UCSD-AML1 (cell line): ENCODE data around the gene GFOD1.
"Not testable (repeated sequence)": the region's sequence is repeated elsewhere in the genome, so short reads cannot be mapped to it uniquely, and the experiment has no call there.

Source experiments
- DNase-seq: peaks from one replicate; lab custom pipeline; 2025; ENCODE audit not compliant: unreplicated experiment; lab: John Stamatoyannopoulos, UW

GFOD1 gene

DNA sequence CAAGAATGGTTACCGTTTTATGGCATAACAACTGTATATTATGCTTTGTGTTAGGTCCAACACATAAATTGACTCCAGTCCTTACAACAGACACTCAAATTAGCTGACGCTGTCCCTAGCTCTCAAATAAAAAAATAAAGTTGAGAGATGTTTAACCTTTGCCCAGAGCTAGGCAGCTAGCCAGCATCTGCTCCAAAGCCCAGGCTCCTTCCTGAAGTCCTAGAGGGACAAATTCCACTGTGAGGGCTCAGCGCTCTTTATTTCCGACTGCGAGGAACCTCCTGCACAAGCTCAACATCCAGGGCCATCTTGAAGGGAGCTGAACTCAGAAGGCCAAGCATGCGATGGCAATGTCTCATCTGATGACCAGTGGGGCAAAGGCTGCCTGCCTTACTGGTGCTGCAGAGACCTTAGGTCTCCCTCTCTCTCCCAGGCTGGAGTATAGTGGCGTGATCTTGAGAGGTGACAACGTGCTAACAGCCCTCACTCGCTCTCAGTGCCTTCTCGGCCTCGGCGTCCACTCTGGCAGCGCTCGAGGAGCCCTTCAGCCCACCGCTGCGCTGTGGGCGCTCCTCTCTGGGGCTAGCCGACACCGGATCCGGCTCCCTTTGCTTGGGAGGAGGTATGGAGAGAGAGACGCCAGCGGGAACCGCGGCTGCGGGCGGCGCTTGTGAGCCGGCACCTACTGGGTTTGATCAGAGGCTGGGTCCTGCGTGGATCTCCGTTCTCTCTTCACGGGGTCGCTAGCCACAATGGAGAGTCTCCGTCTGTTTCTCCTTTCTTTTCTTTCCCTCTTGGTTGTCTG, 24.7 kb upstream of the GFOD1 start:
- DNase-seq, result no peak

DNA sequence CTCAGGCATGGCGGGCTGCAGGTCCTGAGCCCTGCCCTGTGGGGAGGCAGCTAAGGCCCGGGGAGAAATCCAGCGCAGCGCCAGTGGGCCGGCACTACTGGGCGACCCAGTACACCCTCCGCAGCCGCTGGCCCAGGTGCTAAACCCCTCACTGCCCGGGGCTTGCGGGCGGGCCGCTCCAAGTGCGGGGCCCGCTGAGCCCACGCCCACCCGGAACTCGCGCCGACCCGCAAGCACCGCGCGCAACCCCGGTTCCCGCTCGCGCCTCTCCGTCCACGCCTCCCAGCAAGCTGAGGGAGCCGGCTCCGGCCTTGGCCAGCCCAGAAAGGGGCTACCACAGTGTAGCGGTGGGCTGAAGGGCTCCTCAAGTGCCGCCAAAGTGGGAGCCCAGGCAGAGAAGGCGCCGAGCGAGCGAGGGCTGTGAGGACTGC, 23.8 kb upstream of the GFOD1 start:
- DNase-seq, result not testable (repeated sequence)

DNA sequence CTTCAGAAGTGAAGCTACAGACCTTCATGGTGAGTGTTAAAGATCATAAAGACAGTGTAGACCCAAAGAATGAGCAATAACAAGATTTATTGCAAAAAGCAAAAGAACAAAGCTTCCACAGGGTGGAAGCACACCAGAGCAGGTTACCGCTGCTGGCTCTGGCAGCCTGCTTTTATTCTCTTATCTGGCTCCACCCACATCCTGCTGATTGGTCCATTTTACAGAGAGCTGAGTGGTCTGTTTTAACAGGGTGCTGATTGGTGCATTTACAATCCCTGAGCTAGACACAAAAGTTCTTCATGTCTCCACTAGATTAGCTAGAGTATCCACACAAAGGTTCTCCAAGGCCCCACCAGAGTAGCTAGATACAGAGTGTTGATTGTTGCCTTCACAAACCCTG, 23.0 kb upstream of the GFOD1 start:
- DNase-seq, result not testable (repeated sequence)

DNA sequence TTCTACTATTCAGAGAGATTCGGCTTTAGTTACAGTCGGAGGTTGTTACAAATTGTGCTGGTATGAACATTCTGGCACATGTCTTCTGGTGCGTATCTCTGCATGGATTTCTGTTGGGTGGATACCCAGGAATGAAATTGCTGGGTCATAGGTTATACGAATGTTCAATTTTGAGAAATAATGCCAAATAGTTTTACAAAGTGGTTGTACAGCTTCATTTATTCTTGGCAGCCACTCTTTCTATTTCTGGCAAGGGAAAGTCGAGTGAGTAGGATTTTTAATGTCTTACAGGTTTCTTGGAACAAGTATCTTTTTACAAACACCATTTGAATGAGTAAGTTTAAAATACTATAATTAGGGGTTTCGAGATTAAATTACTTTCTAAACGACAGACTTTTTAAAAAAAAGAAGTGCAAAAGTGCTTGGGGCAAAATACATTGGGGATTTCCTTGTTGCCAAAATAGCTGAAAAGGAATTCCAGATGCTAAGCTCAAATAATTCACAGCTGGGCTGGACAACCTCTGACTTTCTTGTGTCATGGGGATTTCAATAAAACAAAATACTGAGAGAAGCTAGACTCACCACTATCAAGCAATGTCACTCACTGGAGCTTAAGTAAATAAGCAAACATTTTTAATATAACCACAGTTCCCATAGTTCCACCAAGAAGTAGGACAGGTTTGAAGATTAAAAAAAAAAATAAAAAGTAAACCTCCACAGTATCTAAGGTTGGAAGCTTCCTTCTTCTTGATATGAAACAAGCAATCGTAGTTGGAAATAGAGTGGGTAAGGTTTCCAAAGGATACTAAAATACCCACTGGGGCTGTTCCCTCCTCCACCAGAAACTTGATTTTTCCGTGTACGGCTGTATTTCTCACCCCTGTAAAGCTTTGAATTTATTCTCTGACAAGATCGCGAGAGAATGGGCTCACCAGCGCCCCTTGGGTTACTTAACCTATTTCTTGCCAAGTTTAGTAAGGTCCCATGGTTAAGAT, 21.6 kb upstream of the GFOD1 start:
- no peak for DNase-seq

- no peak for DNase-seq
Measured at GRCh38 chr6:13507306-13507860, 20.0 kb upstream of the GFOD1 start.

GRCh38 chr6:13505345-13505734, 17.9 kb upstream of the GFOD1 start:
- no peak for DNase-seq

DNA sequence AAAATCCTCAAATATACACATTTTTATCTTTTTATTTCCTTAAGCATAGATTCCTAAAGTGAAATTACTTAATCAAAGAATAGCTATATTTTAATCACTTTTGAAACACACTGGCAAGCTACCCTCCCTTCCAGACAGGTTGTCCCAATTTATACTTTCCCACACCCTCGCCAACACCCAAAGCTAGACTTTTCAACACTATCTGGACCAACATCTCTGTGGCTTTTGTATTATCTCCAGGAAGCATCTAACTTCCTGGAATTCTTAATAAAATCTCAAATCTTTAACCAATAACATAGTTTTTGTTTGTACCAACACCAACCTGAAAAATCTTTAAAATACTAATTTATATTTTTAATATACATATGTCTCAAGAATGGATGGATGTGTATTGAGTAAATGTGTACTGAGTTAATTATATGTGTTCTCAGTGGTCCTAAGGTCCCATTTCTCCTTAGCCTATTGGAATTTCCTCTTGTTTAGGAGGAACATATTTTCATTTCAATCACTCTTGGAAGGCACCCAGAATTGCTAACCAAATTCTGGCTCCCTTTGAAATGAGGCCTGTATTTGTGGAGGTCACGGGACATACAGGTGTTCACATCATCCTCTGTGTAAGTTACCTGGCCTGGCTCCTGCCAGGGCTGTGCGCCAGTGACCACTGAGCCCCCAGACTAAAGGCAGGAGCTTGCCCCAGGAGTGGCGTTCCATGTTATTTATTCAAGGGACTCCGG, 17.4 kb upstream of the GFOD1 start:
- DNase-seq, result no peak

DNA sequence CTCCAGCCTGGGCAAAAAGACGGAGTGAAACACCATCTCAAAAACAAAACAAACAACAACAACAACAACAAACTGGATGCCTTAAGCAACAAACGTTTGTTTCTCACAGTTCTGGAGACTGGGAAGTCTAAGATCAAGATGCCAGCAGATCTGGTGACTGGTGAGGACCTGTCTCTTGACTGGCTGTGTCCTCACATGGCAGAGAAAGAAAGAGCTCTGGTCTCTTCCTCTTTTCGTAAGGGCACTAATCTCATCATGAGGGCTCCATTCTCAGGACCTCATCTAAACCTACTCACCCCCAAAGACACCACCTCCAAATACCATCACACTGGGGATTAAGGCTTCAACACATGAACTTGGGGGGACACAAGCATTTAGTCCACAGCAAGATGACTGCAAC, 13.5 kb upstream of the GFOD1 start:
- DNase-seq, result no peak

GRCh38 chr6:13500264-13500663, 12.9 kb upstream of the GFOD1 start:
- no peak for DNase-seq

- no peak for DNase-seq
Measured at GRCh38 chr6:13496513-13497190, 9.3 kb upstream of the GFOD1 start.

- DNase-seq, result no peak
Measured at GRCh38 chr6:13495818-13496217, 8.4 kb upstream of the GFOD1 start.

- no peak for DNase-seq
Measured at GRCh38 chr6:13495112-13495776, 7.8 kb upstream of the GFOD1 start.

- DNase-seq, result no peak
Measured at GRCh38 chr6:13494137-13494536, 6.7 kb upstream of the GFOD1 start.

DNA sequence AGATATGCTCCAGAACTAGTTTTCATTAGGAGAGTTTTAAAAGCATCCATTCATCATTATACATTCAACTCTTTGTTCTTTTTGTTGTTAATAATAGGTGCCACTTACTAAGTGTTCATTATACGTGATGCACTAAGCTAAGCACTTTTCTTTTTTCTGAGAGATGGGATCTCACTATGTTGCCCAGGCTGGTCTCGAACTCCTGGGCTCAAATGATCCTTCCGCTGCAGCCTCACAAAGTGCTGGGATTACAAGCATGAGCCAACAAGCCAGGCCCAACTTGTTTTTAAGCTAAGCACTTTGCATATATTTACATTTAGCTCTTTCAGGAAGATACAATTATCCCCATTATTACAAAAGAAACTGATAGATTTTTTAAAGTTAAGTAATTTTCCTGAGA, 5.7 kb upstream of the GFOD1 start:
- DNase-seq, result no peak

DNA sequence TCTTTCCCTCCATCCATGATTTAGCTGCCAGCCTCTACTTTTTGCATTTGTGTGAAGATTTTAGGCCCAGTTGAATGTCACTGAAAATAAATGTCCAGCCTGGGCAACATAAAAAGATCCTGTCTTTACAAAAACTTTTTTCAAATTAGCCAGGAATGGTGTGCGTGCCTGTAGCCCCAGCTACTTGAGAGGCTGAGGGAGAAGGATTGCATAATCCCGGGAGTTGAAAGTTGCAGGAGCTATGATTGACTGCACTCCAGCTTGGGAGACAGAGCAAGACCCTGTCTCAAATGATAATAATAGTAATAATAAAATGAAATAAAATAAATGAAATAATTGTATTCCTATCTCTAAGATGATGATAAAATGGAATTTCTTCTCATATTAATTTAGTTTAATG, 5.0 kb upstream of the GFOD1 start:
- DNase-seq, result no peak

GRCh38 chr6:13491538-13491937, 4.1 kb upstream of the GFOD1 start:
- DNase-seq, result no peak

GRCh38 chr6:13490402-13490801, 3.0 kb upstream of the GFOD1 start:
- no peak for DNase-seq

GRCh38 chr6:13488896-13489237, 1.5 kb upstream of the GFOD1 start:
- DNase-seq, result no peak

DNA sequence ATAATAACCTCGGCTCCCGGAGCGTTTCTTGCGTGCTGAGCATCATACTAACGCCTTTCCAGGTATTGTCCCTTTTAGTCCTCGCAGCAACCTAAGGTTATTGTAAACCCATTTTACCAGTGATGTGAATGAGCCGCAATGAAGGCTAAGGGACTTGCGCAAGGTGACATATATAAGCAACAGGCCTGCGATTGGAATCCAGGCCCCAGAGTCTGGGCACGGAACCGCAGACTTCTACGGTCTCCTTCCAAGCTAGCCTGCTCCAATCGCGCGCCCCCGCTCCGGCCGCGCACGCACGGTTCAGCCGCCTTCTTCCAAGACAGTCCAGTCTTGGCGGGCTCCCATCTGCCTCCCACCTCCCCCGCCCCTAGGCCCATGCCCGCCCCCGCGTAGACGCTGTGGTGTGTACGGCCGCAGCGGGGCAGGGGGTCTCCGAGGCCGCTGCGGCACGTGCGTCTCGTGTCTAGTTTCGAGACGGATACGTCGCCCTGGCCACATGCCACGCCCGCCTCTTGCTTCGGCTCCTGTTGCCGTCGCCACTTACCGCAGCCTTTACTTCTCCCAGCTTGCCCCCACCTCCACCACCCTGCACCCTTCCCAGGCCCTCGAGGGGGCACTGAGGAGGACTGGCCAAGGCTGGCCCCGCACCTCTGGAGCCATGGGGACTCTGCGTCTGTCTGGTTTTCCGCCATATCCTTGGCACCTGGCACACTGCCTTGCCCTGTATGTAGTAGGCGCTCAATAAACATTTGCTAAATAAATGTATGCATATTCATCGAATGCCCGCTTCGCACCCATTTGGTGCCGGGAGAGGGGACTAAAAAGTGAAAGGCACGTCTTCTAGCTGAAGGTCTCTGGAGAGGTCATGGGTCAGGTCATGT, 855 bp upstream of the GFOD1 start:
- DNase-seq, result no peak
